A673 (cell line): ENCODE measurements around the gene MCF2L2. TPM values are rescaled to one million over a fixed set of nuclear protein-coding genes. Genes with fewer than 3 reads are reported as not detected.

Experiments used
- BruUV-seq: library from RNA; stranded (reverse); fragments of 400-500 nt; replicated peaks from 2 replicates; lab custom pipeline; 2021; lab: Mats Ljungman, UMichigan
- CTCF ChIA-PET: fragments of 300-600 bp; sonication (Branson Sonifier 250); formaldehyde crosslinking; loops from one replicate; lab custom pipeline; 2022; ENCODE audit warnings: antibody characterized with exemption; lab: Charles Lee
- POLR2A ChIA-PET: fragments of 300-600 bp; sonication (Branson Sonifier 250); formaldehyde crosslinking; loops from one replicate; lab custom pipeline; 2022; ENCODE audit warnings: antibody characterized with exemption; ENCODE audit not compliant: low non-redundant PET; lab: Charles Lee
- DNase-seq: peaks from one replicate; pipeline ENCODE4 v3.0.0-alpha.2; 2015; ENCODE audit warnings: low spot score
- H3K27ac ChIP-seq: fragments of 200-600 bp; sonication (generic); 2 replicates; pipeline ENCODE4 v1.5.1; 2016; ENCODE audit warnings: mixed run types, low read depth, mild to moderate bottlenecking, mixed read lengths, antibody characterized with exemption, low read length; ENCODE audit not compliant: poor library complexity, severe bottlenecking
- H3K27me3 ChIP-seq: fragments of 200-600 bp; sonication (generic); replicated peaks from 2 replicates; pipeline ENCODE4 v1.6.1; 2017; ENCODE audit warnings: mixed run types, low read depth, mild to moderate bottlenecking, mixed read lengths, antibody characterized with exemption, low read length; ENCODE audit not compliant: insufficient read depth, poor library complexity
- H3K36me3 ChIP-seq: fragments of 200-600 bp; sonication (generic); 2 replicates; pipeline ENCODE4 v1.6.1; 2016; ENCODE audit warnings: mixed run types, mild to moderate bottlenecking, mixed read lengths, antibody characterized with exemption, low read length; ENCODE audit not compliant: insufficient read depth, poor library complexity, severe bottlenecking
- H3K4me1 ChIP-seq: fragments of 200-600 bp; sonication (generic); 2 replicates; pipeline ENCODE4 v1.6.1; 2017; ENCODE audit warnings: mixed run types, mild to moderate bottlenecking, mixed read lengths, antibody characterized with exemption, low read length; ENCODE audit not compliant: insufficient read depth, poor library complexity, severe bottlenecking
- H3K4me3 ChIP-seq: fragments of 200-600 bp; sonication (generic); 2 replicates; pipeline ENCODE4 v1.5.1; 2016; ENCODE audit warnings: low read depth, mixed run types, mild to moderate bottlenecking, mixed read lengths, low read length; ENCODE audit not compliant: poor library complexity, severe bottlenecking
- H3K9me3 ChIP-seq: fragments of 200-600 bp; sonication (generic); 2 replicates; pipeline ENCODE4 v1.6.1; 2016; ENCODE audit warnings: mixed run types, low read depth, mild to moderate bottlenecking, mixed read lengths, antibody characterized with exemption, low read length; ENCODE audit not compliant: poor library complexity, severe bottlenecking
- EZH2 ChIP-seq: fragments of 200-600 bp; sonication (generic); IDR thresholded peaks from 2 replicates; pipeline ENCODE4 v1.6.1; 2017; ENCODE audit warnings: borderline replicate concordance, low read depth, mild to moderate bottlenecking, mixed read lengths, antibody characterized with exemption, low read length; ENCODE audit not compliant: poor library complexity, severe bottlenecking
- intact Hi-C: fragments of 100-400 bp; cut with micrococcal nuclease; formaldehyde crosslinking; loops from one replicate; pipeline ENCODE4 v1.10.0; 2022; ENCODE audit not compliant: unreplicated experiment
- total RNA-seq: library from RNA; stranded (reverse); gene quantifications from 2 replicates; pipeline ENCODE4 v1.2.3, GENCODE V29; 2021
- TF ChIP-seq, protein P1 (sequence below): fragments of 300-800, 200-600 bp; sonication (generic); conservative IDR thresholded peaks from 2 replicates; pipeline ENCODE4 v1.5.1; 2017; ENCODE audit warnings: low read depth, mild to moderate bottlenecking, antibody characterized with exemption, low read length, moderate library complexity, mixed read lengths

The MCF2L2 gene
- total RNA-seq, 1 experiment from 2014 or later, result not detected

DNA sequence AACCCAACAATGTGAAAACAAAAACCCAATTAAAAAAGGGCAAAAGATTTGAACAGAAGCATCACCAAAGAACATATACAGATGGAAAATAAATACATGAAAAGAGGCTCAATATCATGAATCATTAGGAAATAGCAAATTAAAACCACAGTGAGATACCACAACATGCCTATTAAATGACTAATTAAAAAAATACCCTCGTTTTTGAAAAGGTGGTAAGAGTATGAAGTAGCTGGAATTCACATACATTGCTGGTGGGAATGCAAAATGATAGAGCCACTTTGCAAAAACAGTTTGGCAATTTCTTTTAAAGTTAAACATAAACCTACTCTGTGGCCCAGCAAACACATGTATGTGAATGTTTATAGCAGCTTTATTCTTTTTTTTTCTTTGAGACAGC lies 99.6 kb downstream of the MCF2L2 start:
- Histone ChIP-seq H3K36me3 (no peaks in the 10 kb centered on the region), H3K9me3 (no peaks in the 10 kb centered on the region), H3K27ac (no peak overlapping the region), H3K4me1 (no peaks in the 10 kb centered on the region), H3K27me3 (no peaks in the 10 kb centered on the region), H3K4me3 (no peak overlapping the region)
- ChIA-PET POLR2A (no interaction called here), CTCF (no interaction called here)
- BruUV-seq, result no TSS peak
- intact Hi-C loops, result no loop called here
- TF ChIP-seq, protein P1, sequence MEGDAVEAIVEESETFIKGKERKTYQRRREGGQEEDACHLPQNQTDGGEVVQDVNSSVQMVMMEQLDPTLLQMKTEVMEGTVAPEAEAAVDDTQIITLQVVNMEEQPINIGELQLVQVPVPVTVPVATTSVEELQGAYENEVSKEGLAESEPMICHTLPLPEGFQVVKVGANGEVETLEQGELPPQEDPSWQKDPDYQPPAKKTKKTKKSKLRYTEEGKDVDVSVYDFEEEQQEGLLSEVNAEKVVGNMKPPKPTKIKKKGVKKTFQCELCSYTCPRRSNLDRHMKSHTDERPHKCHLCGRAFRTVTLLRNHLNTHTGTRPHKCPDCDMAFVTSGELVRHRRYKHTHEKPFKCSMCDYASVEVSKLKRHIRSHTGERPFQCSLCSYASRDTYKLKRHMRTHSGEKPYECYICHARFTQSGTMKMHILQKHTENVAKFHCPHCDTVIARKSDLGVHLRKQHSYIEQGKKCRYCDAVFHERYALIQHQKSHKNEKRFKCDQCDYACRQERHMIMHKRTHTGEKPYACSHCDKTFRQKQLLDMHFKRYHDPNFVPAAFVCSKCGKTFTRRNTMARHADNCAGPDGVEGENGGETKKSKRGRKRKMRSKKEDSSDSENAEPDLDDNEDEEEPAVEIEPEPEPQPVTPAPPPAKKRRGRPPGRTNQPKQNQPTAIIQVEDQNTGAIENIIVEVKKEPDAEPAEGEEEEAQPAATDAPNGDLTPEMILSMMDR, result no peak
- no peak for TF ChIP-seq EZH2
- no peak for DNase-seq

DNA sequence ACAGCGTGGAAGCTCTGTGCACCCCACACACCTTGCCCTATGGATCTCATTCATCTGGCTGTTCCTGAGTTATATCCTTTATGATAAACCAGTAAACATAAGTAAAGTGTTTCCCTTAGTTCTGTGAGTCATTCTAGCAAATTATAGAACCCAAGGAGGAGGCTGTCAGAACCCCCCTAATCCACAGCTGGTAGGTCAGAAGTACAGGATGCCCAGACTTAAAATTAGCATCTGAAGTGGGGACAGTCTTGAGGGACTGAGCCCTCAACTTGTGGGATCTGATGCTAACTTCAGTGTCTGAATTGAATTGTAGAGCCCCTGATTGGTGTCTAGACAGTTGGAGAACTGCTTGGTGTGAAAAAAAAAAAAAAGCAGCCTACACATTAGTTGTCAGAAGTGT lies 100.3 kb downstream of the MCF2L2 start:
- Histone ChIP-seq H3K4me3 (no peak overlapping the region), H3K9me3 (no peaks in the 10 kb centered on the region), H3K27ac (no peak overlapping the region), H3K4me1 (no peaks in the 10 kb centered on the region), H3K27me3 (no peaks in the 10 kb centered on the region), H3K36me3 (no peaks in the 10 kb centered on the region)
- no peak for DNase-seq
- TF ChIP-seq, protein P1, result no peak
- TF ChIP-seq EZH2, result no peak
- BruUV-seq, result no TSS peak
- intact Hi-C loops, result no loop called here
- ChIA-PET POLR2A (no interaction called here), CTCF (no interaction called here)

DNA sequence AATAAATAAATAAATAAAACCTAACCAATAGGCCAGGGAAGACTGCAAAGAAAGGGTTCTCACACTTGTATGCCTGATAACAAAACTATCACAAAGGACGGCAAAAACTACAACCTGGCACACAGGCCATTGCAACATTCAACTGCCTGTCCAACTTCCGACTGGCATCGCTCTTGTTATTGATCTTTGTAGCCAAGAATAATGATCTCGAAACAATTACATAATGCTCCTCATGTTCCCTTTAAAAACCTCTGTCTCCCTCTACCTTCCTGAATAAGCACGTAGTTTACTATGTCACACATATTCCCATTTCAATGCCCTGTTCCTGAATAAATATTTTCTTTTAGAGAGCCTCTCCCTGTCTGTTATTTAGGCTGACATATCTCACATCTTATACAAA lies 101.1 kb downstream of the MCF2L2 start:
- POLR2A ChIA-PET, result no interaction called here
- intact Hi-C loops, result no loop called here

More for the DNA sequence above, 101.1 kb downstream of the MCF2L2 start:
- TF ChIP-seq EZH2, result no peak
- TF ChIP-seq, protein P1, result no peak
- Histone ChIP-seq H3K36me3 (no peaks in the 10 kb centered on the region), H3K27ac (no peak overlapping the region), H3K27me3 (no peaks in the 10 kb centered on the region), H3K4me3 (no peak overlapping the region), H3K4me1 (no peaks in the 10 kb centered on the region), H3K9me3 (no peaks in the 10 kb centered on the region)
- CTCF ChIA-PET, result no interaction called here
- no peak for DNase-seq
- BruUV-seq, result no TSS peak
